ENCODE measurements around the gene NRTN.

DNA sequence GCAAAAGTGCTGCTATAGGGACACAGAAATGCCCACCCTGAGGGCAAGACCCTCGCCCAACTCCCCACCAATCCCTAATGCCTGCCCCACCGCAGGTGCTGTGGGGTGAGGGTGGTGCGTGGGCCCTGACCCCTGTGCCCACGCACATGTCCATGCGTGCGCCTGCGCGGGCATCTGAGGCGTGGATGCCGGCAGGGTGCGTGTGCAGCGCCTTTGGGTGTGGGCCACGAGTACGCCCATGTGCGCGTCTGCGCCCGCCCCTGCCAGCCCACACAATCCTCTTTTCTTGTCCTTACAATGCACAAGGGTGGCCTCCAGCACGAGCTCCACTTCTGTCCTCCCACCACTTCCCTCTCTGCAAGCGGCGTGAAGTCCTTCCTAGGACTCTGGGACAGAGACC lies 20.3 kb downstream of the NRTN start:
- TF ChIP-seq, protein P1, sequence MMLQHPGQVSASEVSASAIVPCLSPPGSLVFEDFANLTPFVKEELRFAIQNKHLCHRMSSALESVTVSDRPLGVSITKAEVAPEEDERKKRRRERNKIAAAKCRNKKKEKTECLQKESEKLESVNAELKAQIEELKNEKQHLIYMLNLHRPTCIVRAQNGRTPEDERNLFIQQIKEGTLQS (IDR thresholded peaks at IDR 0.05), result no peak
- TF ChIP-seq, protein P2, sequence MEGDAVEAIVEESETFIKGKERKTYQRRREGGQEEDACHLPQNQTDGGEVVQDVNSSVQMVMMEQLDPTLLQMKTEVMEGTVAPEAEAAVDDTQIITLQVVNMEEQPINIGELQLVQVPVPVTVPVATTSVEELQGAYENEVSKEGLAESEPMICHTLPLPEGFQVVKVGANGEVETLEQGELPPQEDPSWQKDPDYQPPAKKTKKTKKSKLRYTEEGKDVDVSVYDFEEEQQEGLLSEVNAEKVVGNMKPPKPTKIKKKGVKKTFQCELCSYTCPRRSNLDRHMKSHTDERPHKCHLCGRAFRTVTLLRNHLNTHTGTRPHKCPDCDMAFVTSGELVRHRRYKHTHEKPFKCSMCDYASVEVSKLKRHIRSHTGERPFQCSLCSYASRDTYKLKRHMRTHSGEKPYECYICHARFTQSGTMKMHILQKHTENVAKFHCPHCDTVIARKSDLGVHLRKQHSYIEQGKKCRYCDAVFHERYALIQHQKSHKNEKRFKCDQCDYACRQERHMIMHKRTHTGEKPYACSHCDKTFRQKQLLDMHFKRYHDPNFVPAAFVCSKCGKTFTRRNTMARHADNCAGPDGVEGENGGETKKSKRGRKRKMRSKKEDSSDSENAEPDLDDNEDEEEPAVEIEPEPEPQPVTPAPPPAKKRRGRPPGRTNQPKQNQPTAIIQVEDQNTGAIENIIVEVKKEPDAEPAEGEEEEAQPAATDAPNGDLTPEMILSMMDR (IDR thresholded peaks at IDR 0.05; ENCODE audit: low read depth, low read length, missing input control), result no peak
- TF ChIP-seq, protein P3, sequence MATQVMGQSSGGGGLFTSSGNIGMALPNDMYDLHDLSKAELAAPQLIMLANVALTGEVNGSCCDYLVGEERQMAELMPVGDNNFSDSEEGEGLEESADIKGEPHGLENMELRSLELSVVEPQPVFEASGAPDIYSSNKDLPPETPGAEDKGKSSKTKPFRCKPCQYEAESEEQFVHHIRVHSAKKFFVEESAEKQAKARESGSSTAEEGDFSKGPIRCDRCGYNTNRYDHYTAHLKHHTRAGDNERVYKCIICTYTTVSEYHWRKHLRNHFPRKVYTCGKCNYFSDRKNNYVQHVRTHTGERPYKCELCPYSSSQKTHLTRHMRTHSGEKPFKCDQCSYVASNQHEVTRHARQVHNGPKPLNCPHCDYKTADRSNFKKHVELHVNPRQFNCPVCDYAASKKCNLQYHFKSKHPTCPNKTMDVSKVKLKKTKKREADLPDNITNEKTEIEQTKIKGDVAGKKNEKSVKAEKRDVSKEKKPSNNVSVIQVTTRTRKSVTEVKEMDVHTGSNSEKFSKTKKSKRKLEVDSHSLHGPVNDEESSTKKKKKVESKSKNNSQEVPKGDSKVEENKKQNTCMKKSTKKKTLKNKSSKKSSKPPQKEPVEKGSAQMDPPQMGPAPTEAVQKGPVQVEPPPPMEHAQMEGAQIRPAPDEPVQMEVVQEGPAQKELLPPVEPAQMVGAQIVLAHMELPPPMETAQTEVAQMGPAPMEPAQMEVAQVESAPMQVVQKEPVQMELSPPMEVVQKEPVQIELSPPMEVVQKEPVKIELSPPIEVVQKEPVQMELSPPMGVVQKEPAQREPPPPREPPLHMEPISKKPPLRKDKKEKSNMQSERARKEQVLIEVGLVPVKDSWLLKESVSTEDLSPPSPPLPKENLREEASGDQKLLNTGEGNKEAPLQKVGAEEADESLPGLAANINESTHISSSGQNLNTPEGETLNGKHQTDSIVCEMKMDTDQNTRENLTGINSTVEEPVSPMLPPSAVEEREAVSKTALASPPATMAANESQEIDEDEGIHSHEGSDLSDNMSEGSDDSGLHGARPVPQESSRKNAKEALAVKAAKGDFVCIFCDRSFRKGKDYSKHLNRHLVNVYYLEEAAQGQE (IDR thresholded peaks at IDR 0.05), result no peak
- TF ChIP-seq FOXA1 (IDR thresholded peaks at IDR 0.05), result no peak
- TF ChIP-seq, protein P4, sequence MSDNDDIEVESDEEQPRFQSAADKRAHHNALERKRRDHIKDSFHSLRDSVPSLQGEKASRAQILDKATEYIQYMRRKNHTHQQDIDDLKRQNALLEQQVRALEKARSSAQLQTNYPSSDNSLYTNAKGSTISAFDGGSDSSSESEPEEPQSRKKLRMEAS (IDR thresholded peaks at IDR 0.05), result no peak

Measured in liver (tissue), 3 donors.